Uterus (tissue), 2 donors: Measurements from ENCODE around the gene SLC8A2.

Experiments used
- POLR2A ChIP-seq, 2 donors: fragments of 450-650 bp; IDR thresholded peaks; one replicate each; pipeline ENCODE4 v1.6.1; 2016; ENCODE audit warnings: antibody characterized with exemption in 2 of 2, mild to moderate bottlenecking in 1 of 2, moderate library complexity in 1 of 2
- TF ChIP-seq, protein P1 (sequence below), 4 experiments: fragments of 200-600 bp in 2 of 4; fragments of 450-650 bp in 2 of 4; sonication (generic) in 2 of 4; IDR thresholded peaks; one replicate each; pipeline ENCODE4 v1.5.1; 2016 to 2019; ENCODE audit warnings: antibody characterized with exemption in 4 of 4, mild to moderate bottlenecking in 2 of 4, moderate library complexity in 1 of 4

DNA sequence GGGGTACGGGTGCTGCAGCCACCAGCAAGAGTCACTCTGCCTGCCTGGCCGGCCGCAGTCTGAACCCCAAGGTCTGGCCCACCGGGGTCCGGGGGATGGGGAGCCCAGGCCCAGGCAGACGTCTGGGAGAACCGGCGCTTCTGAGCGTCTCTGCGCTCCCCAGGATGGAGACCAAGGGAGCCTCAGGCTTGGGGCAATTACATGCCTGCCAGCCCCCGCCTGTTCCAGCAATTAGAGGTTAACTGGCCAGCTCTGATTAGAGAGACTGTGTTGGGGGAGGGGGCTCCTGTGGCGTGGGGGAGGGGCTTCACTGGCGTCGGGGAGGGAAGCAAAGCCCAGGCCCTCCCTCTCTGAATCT is 64.3 kb downstream of the SLC8A2 start:
- TF ChIP-seq, protein P1, sequence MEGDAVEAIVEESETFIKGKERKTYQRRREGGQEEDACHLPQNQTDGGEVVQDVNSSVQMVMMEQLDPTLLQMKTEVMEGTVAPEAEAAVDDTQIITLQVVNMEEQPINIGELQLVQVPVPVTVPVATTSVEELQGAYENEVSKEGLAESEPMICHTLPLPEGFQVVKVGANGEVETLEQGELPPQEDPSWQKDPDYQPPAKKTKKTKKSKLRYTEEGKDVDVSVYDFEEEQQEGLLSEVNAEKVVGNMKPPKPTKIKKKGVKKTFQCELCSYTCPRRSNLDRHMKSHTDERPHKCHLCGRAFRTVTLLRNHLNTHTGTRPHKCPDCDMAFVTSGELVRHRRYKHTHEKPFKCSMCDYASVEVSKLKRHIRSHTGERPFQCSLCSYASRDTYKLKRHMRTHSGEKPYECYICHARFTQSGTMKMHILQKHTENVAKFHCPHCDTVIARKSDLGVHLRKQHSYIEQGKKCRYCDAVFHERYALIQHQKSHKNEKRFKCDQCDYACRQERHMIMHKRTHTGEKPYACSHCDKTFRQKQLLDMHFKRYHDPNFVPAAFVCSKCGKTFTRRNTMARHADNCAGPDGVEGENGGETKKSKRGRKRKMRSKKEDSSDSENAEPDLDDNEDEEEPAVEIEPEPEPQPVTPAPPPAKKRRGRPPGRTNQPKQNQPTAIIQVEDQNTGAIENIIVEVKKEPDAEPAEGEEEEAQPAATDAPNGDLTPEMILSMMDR (IDR thresholded peaks at IDR 0.05), result no peak
- TF ChIP-seq POLR2A (IDR thresholded peaks at IDR 0.05), result no peak
